SK-N-MC (cell line): ENCODE data around the gene DTD1.

Source experiments
- EZH2 ChIP-seq: fragments of 200-600 bp; sonication (generic); IDR thresholded peaks from one replicate; pipeline ENCODE4 v1.6.1; 2017; ENCODE audit warnings: antibody characterized with exemption
- POLR2AphosphoS5 ChIP-seq: IDR thresholded peaks from 2 replicates; pipeline ENCODE4 v1.6.1; 2012; ENCODE audit warnings: mild to moderate bottlenecking, low read depth, low read length, borderline replicate concordance

DNA sequence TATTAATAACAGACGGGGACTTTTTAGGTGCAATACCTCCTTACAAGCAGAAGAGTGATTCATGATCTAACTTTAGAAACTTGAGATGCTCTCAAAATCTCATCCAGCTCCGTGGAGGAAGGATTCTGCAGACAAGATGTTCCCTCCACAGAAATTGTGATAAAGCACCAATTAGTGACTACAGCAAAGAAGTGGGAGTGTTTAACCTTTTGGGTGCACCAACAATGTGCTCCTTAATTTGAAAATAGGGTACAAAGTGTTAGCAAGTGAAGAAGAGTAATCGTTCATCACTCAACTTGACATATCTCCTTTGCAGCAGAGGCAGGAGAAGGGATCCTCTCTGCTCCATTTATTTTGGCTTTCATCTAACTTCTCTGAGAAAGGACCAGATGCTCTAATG lies 202.9 kb downstream of the DTD1 start:
- TF ChIP-seq EZH2 (no peak), POLR2AphosphoS5 (no peak)
